ENCODE measurements around the gene PTPRK.

Gene PTPRK

DNA sequence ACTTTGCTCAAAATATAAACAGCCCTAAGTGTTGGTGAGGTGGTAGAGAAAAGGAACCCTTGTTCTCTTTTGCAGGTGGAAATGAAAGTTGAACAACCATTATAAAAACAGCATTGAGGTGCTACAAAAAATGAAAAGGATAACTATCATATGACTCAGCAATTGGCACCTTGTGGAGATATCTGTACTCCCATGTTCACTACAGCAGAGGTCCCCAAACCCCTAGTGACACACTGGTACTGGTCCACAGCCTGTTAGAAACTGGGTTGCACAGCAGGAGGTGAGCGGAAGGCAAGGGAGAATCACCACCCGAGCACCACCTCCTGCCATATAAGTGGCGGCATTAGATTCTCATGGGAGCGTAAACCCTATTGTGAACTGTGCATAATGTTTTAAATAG lies 352.2 kb downstream of the PTPRK start:
- no peak for DNase-seq

DNA sequence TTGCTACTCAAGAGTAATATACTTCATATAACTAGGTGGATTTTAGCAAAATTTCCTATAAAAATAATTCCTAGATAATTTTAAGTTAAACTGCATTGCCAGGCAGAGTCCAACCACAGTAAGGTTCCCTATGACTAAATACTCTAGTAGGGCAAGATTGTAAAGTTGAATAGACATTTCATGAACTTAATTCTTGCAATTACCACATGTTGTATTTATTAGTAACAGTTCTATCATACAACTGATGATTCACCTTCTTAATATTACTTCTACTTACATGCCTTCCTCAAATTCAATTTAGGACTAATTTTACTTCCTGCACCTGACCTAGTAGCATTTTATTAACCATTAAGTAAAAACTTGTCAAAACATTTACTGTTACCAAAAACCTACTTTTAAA lies 352.8 kb downstream of the PTPRK start:
- no peak for DNase-seq

DNA sequence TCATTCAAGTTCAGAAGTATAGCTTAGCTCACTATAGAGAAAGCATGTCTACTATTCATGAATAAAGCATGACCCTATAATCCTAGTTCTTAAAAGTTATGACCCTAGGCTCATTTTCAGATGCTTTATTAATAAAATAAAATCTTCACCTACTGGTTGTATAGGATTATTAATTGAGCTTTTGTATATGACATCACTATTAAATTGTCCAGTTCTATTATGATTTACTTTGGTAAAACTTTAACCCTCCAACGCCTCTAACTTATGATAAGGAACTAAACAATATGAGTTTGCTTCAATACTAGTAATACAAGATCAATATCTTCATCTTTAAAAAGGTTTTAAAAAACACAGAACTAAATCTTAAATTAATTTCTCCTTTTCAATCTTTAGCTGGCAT lies 356.1 kb downstream of the PTPRK start:
- no peak for DNase-seq

DNA sequence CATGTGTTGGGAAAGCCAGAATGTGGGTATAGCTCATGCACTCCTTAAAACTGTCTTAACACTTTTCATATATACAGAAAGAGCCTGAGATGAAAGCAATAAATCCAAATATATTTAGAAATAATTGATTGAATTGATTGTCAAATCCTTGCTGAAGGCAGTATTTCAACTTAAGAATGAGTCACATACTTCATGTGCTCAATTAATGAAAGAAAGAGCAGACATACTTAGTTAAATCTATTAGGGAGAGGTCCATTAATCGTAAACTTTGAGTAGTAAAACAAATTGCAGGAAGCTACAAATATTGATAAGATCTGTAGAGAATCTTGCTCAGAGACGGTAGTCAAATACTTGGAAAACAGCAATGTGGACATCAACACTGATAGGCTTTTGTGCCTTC lies 358.0 kb downstream of the PTPRK start:
- no peak for DNase-seq

DNA sequence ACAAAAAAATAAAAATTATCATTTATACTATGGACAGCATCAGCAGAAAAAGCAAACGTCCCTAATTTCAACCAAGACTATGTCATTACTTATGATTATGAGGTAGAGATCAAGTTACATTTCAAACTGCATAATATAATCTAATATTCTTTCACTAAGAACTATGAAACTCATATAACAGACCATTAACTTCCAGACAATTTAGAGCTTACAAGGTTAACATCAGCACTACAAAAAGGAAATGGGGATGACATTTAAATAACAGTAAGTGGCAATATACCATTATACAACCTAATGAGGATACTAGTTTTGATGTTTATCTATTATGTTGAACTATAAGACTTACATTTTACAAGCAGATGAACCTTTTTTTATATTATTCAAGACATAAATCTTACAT lies 358.6 kb downstream of the PTPRK start:
- no peak for DNase-seq

DNA sequence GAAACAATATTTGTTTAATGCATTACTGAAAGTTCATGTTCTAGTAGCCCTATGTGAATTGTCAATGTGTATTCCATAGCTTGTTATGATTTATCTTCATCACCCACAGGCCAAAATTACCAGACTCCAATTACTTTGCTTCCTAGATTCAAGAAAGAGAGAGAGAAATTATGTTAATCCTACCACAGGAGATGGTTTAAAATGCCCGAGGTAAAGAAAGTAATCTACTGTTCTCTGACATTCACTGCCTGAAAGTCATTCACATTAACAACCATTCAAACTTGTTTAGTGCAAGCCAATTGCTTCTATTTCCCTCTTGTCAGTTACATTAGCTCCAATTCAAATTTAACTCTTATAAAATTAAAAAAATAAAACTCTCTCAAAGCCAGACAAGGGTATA lies 359.1 kb downstream of the PTPRK start:
- DNase-seq = no peak

DNA sequence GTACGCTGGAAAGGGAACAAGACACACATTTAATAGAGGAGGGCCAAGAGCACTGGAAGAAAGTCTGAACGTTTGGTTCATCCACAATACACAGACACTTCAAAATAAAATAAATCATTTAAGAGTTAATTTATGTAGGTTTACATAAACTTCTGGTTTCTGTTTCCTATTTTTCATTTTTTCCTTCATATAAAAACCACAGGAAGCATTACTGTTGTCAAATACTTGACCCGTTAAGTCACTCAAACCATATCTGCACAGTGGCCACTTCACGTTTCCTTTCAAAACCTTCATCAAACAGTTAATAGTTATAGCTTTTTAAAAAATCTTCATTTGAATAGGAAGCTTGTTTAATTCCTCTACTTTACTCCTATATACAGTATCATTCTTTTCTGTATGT lies 361.9 kb downstream of the PTPRK start:
- DNase-seq = no peak

DNA sequence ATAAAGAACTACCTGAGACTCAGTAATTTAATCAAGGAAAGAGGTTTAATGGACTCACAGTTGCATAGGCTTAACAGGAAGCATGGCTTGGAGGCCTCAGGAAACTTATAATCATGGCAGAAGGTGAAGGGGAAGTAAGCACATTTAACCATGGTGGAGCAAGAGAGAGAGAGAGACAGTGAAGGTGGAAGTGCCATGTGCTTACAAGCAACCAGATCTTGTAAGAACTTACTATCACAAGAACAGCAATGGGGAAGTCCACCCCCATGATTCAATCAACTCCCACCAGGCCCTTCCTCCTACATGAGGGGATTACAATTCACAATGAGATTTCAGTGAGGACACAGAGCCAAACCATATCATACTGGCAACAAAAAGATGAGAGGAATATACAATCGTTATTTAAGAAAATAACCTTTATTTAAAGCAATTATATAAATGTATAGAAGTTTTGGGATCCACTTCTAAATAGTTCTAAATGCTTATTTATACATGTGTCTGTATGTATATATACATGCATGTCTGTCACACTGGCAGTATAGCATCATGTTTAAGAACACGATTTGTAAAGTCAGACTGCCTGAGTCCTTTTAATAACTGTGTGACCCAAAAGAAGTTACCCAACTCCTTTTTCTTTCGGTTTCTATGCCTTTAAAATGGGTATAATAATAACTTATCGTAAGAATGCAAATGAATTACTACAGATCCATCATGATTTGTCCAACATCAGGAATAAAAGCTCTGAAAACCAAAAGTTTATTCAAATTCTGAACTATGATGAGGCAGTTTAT lies 363.9 kb downstream of the PTPRK start:
- DNase-seq = no peak

DNA sequence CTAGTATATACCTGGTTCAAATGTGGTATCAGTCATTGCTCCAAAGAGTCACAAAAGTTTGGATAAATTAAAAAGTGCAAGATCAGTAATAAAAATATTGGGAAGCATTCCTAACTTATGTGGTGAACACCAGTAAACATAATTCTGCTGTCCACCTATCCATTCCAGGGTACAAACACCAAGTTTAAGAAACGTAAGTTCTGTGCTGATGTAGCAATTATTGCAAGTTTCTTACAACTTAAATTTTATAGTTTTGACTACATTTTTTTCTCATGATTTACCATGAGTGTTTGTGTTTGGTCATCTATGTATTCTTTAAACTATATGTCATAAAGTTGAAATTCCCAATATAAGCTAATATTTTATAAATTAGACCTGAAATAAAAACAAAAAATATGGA lies 364.6 kb downstream of the PTPRK start:
- no peak for DNase-seq

DNA sequence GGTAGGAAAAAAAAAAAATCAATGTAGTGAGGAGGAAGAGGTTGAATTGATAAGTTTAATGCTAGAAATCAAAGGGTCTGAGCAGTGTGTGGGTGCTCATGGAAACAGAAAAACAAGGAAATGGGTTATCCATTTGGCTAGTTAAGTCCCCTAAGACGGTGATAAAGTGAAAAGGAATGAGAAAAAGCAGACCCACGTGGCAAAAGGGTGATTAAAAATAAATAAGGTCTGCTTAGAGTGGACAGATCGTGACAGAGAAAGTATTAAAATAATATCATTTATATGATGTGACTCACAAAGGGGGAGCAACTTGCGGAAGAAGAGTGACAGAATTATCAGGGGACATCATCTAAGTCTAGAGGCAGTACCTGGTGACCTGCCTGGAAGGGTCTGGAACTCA lies 367.8 kb downstream of the PTPRK start:
- no peak for DNase-seq

DNA sequence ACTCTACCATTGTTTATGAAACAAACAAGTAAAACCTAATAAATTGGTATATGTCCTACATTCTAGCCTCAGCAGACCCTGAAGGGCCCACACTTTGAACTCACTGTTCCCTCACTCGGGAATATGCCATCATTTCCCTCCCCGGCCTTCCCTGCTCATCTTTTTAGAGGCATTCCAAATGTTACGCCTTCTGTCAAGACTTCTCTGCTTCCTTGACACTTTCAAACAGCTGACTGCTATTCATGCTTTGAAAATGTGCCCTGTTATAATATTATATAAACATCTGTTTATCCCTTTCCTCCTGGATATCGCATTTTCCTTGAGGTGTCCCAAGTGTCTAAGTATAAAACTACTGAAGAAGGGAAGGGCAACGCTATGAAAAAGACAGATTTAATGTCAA lies 370.0 kb downstream of the PTPRK start:
- no peak for DNase-seq

DNA sequence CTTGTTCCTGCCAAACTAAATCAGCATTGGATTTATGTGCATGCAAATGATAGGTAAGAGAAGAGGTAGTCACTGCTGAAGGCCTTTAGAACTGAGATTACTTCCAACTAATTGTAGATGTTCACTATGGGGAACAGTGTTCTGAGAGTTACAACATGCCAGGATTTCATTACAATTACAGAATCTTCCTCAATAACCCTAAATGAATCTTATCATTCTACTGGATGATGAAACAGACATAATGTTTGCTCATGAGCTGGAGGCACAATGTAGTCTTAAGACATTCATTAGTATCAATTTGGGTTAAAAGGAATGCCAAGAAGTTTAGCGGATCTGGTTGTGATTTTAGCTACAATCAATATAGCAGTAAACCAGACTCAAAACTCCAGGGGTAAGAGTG lies 370.6 kb downstream of the PTPRK start:
- DNase-seq = no peak

DNA sequence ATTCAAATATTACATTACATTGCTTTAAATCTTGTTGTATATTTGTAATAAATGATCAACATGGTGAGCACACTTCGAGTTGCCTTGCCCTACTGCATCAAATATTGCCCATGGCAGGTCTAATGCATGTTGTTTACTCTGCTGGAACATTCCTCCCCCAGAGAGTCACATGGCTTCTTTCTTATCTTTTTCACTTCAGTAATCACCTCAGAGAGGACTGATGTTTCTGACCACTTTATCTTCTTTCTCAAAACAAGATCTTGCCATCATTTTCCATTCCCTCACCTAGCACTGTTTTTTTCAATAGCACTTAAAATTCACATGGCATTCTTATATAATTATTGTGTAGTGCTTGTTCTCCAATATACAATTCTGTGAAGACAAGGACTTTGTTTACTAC lies 376.1 kb downstream of the PTPRK start:
- no peak for DNase-seq

DNA sequence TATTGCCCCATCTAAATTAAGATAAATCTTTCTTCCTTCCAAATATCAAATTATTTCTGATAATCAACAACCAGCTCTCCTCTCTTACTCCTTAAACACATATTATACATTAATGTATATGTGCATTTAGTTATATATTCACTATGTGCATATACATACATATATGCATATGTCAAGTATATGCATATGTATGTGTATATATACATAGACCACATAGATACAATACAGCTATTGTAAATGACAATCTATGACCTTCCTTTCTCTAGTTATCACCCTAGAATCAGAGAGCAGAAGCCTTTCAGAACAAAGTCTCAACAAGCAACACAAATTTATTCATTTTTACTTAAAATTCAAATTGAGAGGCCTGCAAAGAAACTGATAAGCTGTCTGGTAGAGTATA lies 378.5 kb downstream of the PTPRK start:
- DNase-seq = no peak

DNA sequence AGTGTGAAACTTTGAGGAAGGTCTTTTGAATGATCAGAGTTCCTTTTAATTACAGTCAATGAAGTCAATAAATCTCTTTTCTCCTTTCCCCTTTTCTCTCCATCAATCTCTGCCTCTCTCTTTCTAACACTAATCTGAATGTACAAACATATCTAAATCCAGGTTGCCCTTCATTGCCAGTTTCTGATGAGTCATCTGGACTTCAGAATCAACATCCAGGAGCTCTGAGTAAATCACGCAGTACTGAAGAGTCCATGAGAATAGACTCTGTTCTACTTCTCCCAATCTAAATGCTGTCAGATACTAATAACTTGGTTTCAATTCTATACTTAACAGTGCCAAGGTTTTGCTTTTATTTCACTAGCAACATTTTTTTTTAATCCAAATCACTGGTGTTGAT lies 380.9 kb downstream of the PTPRK start:
- no peak for DNase-seq

DNA sequence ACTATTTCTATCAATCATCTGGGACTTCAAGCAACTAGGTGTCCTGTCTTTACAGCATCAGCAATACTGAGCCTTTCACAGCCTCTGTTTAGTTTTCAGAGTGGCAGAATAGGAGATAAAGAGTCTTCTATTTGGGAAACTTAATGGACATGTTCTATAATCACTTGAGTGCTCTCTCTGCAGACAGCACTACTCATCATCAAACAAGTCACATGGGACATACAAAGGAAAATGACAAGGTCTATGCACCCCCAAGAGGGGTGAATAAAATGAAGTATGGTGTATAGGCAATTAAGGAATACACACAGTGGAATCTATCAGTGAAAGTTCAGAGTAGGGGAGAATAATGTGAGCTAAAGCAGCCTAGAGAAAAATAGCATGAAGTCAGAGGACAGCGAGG lies 381.7 kb downstream of the PTPRK start:
- DNase-seq = no peak

DNA sequence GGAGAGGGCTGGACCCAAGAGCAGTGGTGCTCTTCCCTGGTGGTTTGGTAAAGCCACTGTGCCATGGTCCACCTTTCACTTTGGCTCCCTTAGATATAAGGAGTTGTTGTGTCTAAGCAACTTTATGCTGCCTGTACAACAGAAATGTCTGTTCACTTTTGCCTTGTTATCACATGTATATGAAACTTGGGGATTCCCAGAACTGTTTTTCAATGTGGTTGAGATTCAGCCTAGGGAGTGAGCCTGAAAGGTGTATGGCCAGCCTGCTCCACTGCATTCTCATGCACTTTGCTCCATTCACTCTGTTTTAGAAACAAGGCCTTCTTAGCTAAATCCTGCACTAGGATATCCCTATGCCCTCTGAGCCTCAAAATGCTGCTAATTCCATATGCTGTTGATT lies 385.1 kb downstream of the PTPRK start:
- DNase-seq = no peak

DNA sequence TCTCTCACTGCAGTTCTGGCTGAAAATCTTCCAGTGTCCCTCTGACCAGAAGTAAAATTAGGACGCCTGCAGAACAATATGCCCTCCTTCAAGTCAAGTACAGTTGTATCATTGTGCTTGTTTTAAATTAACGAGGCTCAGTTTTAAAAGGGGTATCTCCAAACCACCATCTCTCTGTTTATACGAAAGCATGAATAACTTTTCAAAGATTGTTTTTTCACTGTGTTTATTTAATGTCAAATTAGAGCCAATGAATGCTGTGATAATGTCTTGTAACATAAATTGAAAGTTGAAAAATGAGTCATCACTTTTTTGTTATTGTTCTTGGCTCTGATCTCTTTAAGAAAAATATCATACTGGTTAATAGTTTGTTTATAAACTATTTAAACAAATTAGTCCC lies 388.8 kb downstream of the PTPRK start:
- no peak for DNase-seq

DNA sequence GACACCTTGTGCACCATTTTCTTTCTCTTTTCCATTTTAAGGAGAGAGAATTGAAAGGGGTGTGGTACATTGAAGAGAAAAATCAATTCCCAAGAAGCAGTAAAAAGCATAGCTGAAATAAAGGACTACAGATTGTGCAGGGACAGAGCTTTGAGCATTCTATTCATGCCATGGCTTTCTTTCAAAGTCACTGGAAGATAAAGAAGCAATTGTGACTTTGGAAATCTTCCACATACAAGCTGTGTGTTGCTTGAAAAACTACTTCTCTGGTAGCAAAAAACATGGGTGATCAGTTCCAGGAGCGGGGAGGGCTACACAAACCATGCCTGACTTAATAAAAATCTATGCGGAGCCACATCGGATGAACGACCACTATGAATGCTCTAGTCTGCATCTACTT lies 389.4 kb downstream of the PTPRK start:
- no peak for DNase-seq

DNA sequence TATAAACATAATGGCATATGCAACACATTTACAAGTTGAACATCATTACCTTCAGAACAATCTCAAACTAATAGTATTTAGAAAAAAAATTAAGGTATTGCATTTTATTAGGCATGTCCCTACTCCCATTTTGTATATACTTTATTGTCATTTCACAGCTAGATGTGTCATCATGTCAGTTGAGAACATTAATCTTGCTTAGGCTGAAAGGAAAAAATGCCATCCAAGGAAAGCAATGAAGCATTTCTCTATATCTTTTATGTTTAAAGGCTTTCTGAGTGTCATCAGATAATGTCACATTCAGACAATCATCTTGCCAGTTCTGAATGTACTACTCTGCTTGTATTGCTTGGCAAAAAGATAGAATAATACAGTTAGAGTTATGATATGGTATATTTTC lies 390.7 kb downstream of the PTPRK start:
- no peak for DNase-seq

DNA sequence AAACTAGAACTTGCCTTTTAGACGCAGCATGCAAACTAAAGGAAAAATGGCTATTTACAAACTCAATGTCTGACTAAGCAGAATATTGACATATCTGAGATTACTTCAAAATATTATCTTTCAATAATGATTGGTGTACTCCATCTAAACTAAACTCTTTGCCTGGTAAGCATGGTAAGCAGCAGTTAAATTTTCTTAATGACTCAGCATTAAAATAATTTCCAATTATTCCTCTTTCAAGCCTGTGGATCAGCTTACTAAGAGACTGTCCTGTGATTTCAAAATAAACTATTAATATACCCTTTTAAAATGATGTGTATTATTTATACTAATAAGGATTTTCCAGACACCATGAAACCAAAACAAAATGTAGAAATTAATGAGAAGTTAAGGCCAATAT lies 392.7 kb downstream of the PTPRK start:
- DNase-seq = no peak

DNA sequence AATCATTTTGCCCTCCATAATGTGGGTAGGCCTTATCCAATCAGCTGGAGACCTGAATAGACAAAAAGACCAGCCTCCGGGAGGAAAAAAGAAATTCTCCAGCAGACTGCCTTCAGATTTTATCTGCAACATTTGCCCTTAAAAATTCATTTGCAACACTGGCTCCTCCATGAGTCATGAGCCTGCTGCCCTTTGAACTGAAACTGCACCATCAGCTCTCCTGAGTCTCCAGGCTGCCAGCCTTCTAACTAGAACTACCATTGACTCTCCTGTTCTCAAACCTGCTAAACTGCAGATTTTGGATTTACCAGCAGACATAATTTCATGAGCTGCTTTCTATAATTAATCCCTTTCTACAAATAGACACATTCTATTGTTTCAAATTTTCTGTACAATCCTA lies 395.7 kb downstream of the PTPRK start:
- DNase-seq = no peak

DNA sequence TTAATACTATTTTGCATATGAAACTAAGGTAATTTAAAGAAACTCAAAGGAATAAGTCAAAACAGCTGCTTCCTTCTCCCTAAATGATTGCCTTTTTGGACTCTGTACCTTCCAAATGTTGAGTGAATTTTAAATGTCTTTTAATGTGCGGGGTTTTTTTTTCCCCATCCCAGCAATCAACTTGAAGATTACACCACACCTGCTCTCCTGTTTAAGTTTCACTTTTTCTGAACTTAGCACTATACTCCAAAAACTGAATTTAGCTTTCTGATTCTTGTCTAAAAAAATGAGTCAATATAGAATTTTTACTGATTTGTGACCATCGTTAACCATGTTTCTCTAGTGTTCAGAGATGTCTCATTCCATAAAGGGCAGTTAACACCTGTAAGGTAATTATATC lies 398.8 kb downstream of the PTPRK start:
- no peak for DNase-seq

DNA sequence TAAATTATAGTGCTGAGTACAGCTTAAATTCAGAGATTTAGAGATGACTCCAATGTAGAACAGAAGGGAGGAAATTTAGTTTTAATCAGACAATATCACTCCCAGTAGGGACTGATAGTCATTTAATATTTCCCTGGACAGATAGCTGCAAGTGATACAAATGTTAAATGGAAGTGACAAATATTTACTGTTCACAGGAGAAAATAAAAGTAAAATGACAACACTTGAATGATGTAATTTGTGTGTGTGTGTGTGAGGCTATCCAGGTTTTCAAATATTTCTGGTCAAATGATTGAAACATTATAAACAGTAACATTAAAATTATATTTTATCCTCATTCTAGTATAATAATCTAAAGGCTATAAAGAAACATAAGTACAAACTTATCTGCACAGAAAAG lies 399.2 kb downstream of the PTPRK start:
- no peak for DNase-seq

DNA sequence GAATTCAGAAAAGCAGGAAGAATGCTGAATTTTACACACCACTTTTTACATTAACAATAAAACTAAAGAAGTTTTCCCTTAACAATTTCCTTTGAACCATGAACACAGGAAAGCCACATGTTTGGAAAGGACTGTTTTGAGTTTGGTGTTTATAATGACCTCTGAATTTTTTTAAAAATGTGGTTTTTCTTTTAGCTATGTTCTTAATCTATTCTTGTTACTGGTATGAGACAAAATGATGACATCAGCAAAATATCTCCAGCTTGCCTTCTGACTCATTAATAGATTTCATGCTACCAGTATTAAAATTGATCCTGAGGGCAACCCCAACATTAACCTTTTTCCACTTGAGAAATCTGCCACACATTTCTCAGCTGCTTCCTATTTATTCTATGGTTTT lies 402.0 kb downstream of the PTPRK start:
- DNase-seq = no peak

DNA sequence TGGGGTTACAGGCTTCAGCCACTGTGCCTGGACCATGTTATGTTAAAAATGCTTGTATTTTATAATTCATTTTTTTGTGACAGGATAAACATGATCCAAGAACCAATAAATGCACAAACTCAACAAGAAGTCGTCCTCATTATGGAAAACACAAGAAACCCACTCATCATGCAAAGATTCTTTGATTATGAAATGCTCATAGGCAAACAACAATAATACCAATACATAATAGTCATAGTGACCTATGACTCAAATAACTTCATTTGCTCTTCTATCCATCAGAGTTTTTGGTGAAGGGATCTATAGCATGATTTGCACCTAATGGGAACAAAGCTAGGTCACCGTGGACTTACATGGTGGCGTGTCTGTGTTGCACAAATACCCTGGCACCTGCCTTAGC lies 402.5 kb downstream of the PTPRK start:
- DNase-seq = no peak

Data from NCI-H1417 treated with DMSO at 0.1 percent for 48 hours (cell line).